H1 (cell line): ENCODE results near the gene CCDC112. TPM values are rescaled to one million over a fixed set of nuclear protein-coding genes. Genes with fewer than 3 reads are reported as not detected.

Source experiments
- CTCF ChIA-PET: fragments of 300-600 bp; sonication (Branson Sonifier 250); formaldehyde crosslinking; loops from one replicate; lab custom pipeline; 2021; ENCODE audit not compliant: partially characterized antibody; lab: Charles Lee
- POLR2A ChIA-PET: fragments of 300-600 bp; sonication (Branson Sonifier 250); formaldehyde crosslinking; loops from one replicate; lab custom pipeline; 2021; ENCODE audit warnings: inconsistent platforms; ENCODE audit not compliant: partially characterized antibody; lab: Charles Lee
- DNase-seq, 2 experiments: peaks; one replicate each; pipeline versions ENCODE4 v3.0.0 to v3.0.0-alpha.2; 2010 to 2022; ENCODE audit warnings: low spot score in 2 of 2, low read depth in 1 of 2, mixed read lengths in 1 of 2
- FAIRE-seq: peaks from 2 replicates; lab custom pipeline; 2011; peaks lifted over from hg19 to GRCh38; lab: Jason Lieb, UNC
- H2AFZ ChIP-seq: 2 replicates; pipeline ENCODE4 v1.8.1; 2012; ENCODE audit warnings: low read length, inconsistent platforms
- H2AK5ac ChIP-seq: 2 replicates; pipeline ENCODE4 v1.6.1; 2013; ENCODE audit warnings: low read depth, low read length
- H2BK120ac ChIP-seq: replicated peaks from 2 replicates; pipeline ENCODE3; 2013; ENCODE audit warnings: low read depth, low read length, inconsistent platforms
- H2BK12ac ChIP-seq: 2 replicates; pipeline ENCODE4 v1.6.1; 2013; ENCODE audit warnings: low read depth, low read length
- H2BK15ac ChIP-seq: 2 replicates; pipeline ENCODE4 v1.6.1; 2013; ENCODE audit warnings: low read length
- H2BK20ac ChIP-seq: 2 replicates; pipeline ENCODE4 v1.6.1; 2013; ENCODE audit warnings: low read length
- H2BK5ac ChIP-seq: 2 replicates; pipeline ENCODE4 v1.6.1; 2013; ENCODE audit warnings: low read depth, low read length
- H3K14ac ChIP-seq: 2 replicates; pipeline ENCODE4 v1.6.1; 2013; ENCODE audit warnings: inconsistent platforms; ENCODE audit not compliant: insufficient read length
- H3K18ac ChIP-seq: 2 replicates; pipeline ENCODE4 v1.6.1; 2013; ENCODE audit warnings: low read length; ENCODE audit errors: extremely low read depth
- H3K23ac ChIP-seq: 2 replicates; pipeline ENCODE4 v1.6.1; 2013; ENCODE audit warnings: inconsistent platforms; ENCODE audit not compliant: insufficient read length
- H3K23me2 ChIP-seq: 2 replicates; pipeline ENCODE4 v1.6.1; 2013; ENCODE audit warnings: low read depth, low read length
- H3K27ac ChIP-seq: 2 replicates; pipeline ENCODE4 v1.6.1; 2011; ENCODE audit warnings: low read depth, low read length, inconsistent platforms
- H3K27me3 ChIP-seq, 4 experiments: replicated peaks in 1 of 4; 1 replicate in 1 of 4; 2 replicates in 3 of 4; pipeline versions ENCODE4 v1.6.1 to v1.8.1; 2011 to 2013; ENCODE audit warnings: low read length in 3 of 4, mild to moderate bottlenecking in 3 of 4, inconsistent platforms in 2 of 4, mixed read lengths in 2 of 4, moderate library complexity in 1 of 4; ENCODE audit not compliant: control insufficient read depth in 3 of 4, insufficient read depth in 3 of 4; ENCODE audit errors: extremely low read depth in 1 of 4
- H3K36me3 ChIP-seq, 4 experiments: 2 replicates each; pipeline versions ENCODE4 v1.6.1 to v1.8.1; 2011 to 2013; ENCODE audit warnings: mild to moderate bottlenecking in 4 of 4, low read length in 3 of 4, moderate library complexity in 2 of 4, control low read depth in 1 of 4, inconsistent platforms in 1 of 4; ENCODE audit not compliant: insufficient read depth in 4 of 4, control insufficient read depth in 2 of 4
- H3K4ac ChIP-seq: replicated peaks from 2 replicates; pipeline ENCODE3; 2013; ENCODE audit warnings: low read length, low read depth, mixed read lengths, inconsistent platforms; ENCODE audit not compliant: insufficient read length
- H3K4me1 ChIP-seq, 4 experiments: replicated peaks in 1 of 4; 1 replicate in 1 of 4; 2 replicates in 3 of 4; pipeline versions ENCODE4 v1.6.1 to v1.8.1; 2011 to 2013; ENCODE audit warnings: low read length in 3 of 4, inconsistent platforms in 2 of 4, mixed read lengths in 1 of 4; ENCODE audit not compliant: insufficient read depth in 4 of 4, control insufficient read depth in 3 of 4
- H3K4me2 ChIP-seq, 2 experiments: 2 replicates each; pipeline versions ENCODE4 v1.6.1 to v1.8.1; 2011 to 2013; ENCODE audit warnings: low read depth in 2 of 2, low read length in 2 of 2, control low read depth in 1 of 2, inconsistent platforms in 1 of 2, mild to moderate bottlenecking in 1 of 2; ENCODE audit not compliant: insufficient read depth in 1 of 2
- H3K4me3 ChIP-seq, 4 experiments: fragments of 200-600, 300-600 bp in 1 of 4; sonication (generic), shearing (Covaris generic), sonication (Bioruptor Twin) in 1 of 4; 2 replicates each; pipeline versions ENCODE4 v1.5.1 to v1.8.1; 2011 to 2016; ENCODE audit warnings: low read length in 4 of 4, low read depth in 3 of 4, control low read depth in 2 of 4, inconsistent platforms in 2 of 4, mild to moderate bottlenecking in 2 of 4, mixed read lengths in 1 of 4, moderate library complexity in 1 of 4; ENCODE audit not compliant: insufficient read depth in 2 of 4; ENCODE audit errors: extremely low read depth in 1 of 4
- H3K56ac ChIP-seq: replicated peaks from 2 replicates; pipeline ENCODE3; 2013; ENCODE audit warnings: low read depth, mild to moderate bottlenecking, mixed read lengths, low read length, inconsistent platforms; ENCODE audit not compliant: insufficient read length
- H3K79me1 ChIP-seq: 2 replicates; pipeline ENCODE4 v1.6.1; 2013; ENCODE audit warnings: low read depth, low read length, control low read depth
- H3K79me2 ChIP-seq, 2 experiments: 2 replicates each; pipeline versions ENCODE4 v1.6.1 to v1.8.1; 2012 to 2013; ENCODE audit warnings: low read length in 2 of 2, mild to moderate bottlenecking in 2 of 2, inconsistent platforms in 1 of 2; ENCODE audit not compliant: insufficient read depth in 2 of 2, control insufficient read depth in 1 of 2
- H3K9ac ChIP-seq, 4 experiments: replicated peaks in 1 of 4; 1 replicate in 1 of 4; 2 replicates in 3 of 4; pipeline versions ENCODE4 v1.6.1 to v1.8.1; 2011 to 2013; ENCODE audit warnings: low read depth in 3 of 4, low read length in 3 of 4, control low read depth in 2 of 4, mild to moderate bottlenecking in 2 of 4, moderate library complexity in 2 of 4, inconsistent platforms in 1 of 4; ENCODE audit errors: extremely low read depth in 1 of 4
- H3K9me3 ChIP-seq, 2 experiments: 2 replicates each; pipeline versions ENCODE4 v1.6.1 to v1.8.1; 2012 to 2013; ENCODE audit warnings: mild to moderate bottlenecking in 2 of 2, moderate library complexity in 2 of 2, control low read depth in 1 of 2, inconsistent platforms in 1 of 2, low read depth in 1 of 2, low read length in 1 of 2, mixed read lengths in 1 of 2; ENCODE audit not compliant: insufficient read depth in 2 of 2
- H4K20me1 ChIP-seq, 2 experiments: replicated peaks in 1 of 2; 2 replicates each; pipeline versions ENCODE3 to v1.8.1; 2011 to 2013; ENCODE audit warnings: inconsistent platforms in 2 of 2, low read length in 2 of 2, mild to moderate bottlenecking in 1 of 2; ENCODE audit not compliant: insufficient read depth in 2 of 2, control insufficient read depth in 1 of 2
- H4K5ac ChIP-seq: 2 replicates; pipeline ENCODE4 v1.6.1; 2013; ENCODE audit warnings: low read length, low read depth, mixed read lengths, inconsistent platforms; ENCODE audit not compliant: insufficient read length
- H4K8ac ChIP-seq: 2 replicates; pipeline ENCODE4 v1.8.0; 2013; ENCODE audit warnings: mild to moderate bottlenecking, moderate library complexity, low read length, inconsistent platforms; ENCODE audit not compliant: insufficient read depth; ENCODE audit errors: extremely low read depth
- H4K91ac ChIP-seq: replicated peaks from 2 replicates; pipeline ENCODE3; 2013; ENCODE audit warnings: low read length, mixed read lengths, inconsistent platforms; ENCODE audit not compliant: insufficient read length
- BCL11A ChIP-seq, 2 experiments: IDR thresholded peaks; one replicate each; pipeline ENCODE4 v1.6.1; 2011; ENCODE audit warnings: low read depth in 2 of 2, low read length in 2 of 2, mild to moderate bottlenecking in 2 of 2
- EZH2 ChIP-seq: fragments of 200-600 bp; sonication (generic); IDR thresholded peaks from 2 replicates; pipeline ENCODE4 v1.7.1; 2012; ENCODE audit warnings: low read depth, mild to moderate bottlenecking, moderate library complexity, low read length, inconsistent platforms; ENCODE audit not compliant: severe bottlenecking
- HDAC6 ChIP-seq: IDR thresholded peaks from one replicate; pipeline ENCODE4 v1.7.1; 2012; ENCODE audit warnings: low read depth, mild to moderate bottlenecking, inconsistent platforms, low read length, moderate library complexity
- NANOG ChIP-seq: IDR thresholded peaks from 2 replicates; pipeline ENCODE4 v1.6.1; 2011; ENCODE audit warnings: low read length, low read depth, mild to moderate bottlenecking, inconsistent platforms; ENCODE audit not compliant: insufficient read depth, poor library complexity, severe bottlenecking
- RAD21 ChIP-seq, 2 experiments: IDR thresholded peaks in 1 of 2; conservative IDR thresholded peaks in 1 of 2; 2 replicates each; pipeline ENCODE4 v1.6.1; 2011; ENCODE audit warnings: low read depth in 2 of 2, low read length in 2 of 2, improper control_type of control experiment in 1 of 2, inconsistent platforms in 1 of 2, mild to moderate bottlenecking in 1 of 2, moderate library complexity in 1 of 2
- WGBS, 2 experiments: shearing (Covaris generic) in 1 of 2; methylation state at CpG; one replicate each; pipeline versions ENCODE4 v1.1.6 to v1.1.7; 2013 to 2015; ENCODE audit warnings: low lambda C conversion rate in 2 of 2, mixed read lengths in 2 of 2, inconsistent platforms in 1 of 2, low coverage in 1 of 2, missing lambda C conversion rate in 1 of 2; ENCODE audit not compliant: insufficient replicate concordance in 2 of 2, insufficient coverage in 1 of 2, insufficient read length in 1 of 2; ENCODE audit errors: extremely low coverage in 1 of 2, missing lambda C conversion rate in 1 of 2; 5-methylcytosine and 5-hydroxymethylcytosine counted together
- polyA plus RNA-seq, 7 experiments: library from polyadenylated mRNA; depleted of rRNA in 3 of 7; stranded (reverse) in 5 of 7; unstranded in 2 of 7; fragments of >200 nt in 5 of 7; fragments of 200-250 nt in 2 of 7; gene quantifications; 1 replicate in 5 of 7; 2 replicates in 1 of 7; 4 replicates in 1 of 7; pipeline versions ENCODE4 v1.2.1 to v1.2.3, GENCODE V29; 2011 to 2013; ENCODE audit warnings: missing spikeins in 2 of 7, mixed read lengths in 2 of 7
- total RNA-seq: library from RNA; stranded (reverse); fragmentation: NEBNext Ultra II Directional; extraction: Animal tissue kit (Norgen Biotek cat#: 25700); gene quantifications from 2 replicates; pipeline ENCODE4 v1.2.1, GENCODE V29; 2021
- TF ChIP-seq, protein P1 (sequence below), 3 experiments: IDR thresholded peaks; 1 replicate in 2 of 3; 2 replicates in 1 of 3; pipeline versions ENCODE4 v1.5.1 to v1.6.1; 2011; ENCODE audit warnings: low read length in 3 of 3, mild to moderate bottlenecking in 3 of 3, inconsistent platforms in 2 of 3, low read depth in 1 of 3, moderate library complexity in 1 of 3; ENCODE audit not compliant: insufficient read depth in 1 of 3; ENCODE audit errors: control extremely low read depth in 1 of 3

The CCDC112 gene
- total and polyA plus RNA-seq, 2 of the 8 experiments (the other 6 are each of a cell fraction or from before 2014, with no cell fraction given) = 3.3 to 15.6 TPM

DNA sequence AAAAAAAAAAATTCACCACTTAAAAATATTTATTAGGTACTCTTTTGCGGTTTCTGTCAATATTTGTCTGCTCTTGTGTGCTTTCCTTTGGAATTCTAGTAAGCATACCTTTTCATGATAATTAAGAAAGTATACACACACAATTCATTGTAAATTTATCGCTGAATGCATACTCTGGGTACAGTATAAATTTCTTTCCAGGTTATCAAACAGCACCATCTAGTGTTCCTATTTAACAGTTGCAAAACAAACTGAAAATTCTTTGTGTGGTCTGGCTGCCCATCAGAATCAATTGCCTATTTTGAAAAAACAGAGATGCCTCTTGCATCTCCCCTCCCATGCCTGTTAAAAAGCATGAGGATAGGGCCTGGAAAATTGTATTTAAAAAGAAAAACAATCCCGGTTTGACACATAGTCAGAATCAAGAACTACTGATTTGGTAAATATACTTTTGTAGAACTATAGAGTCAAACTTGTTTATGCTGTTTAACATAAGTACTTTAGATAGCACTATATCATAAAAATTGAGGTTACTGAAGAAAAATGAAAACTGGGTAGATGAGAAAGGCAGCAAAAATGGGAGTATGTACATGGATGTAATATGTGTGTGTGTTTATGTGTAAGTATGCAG, 50.0 kb downstream of the CCDC112 start:
- 40% methylated on average over 3 of the region's 3 CpGs; no CpG with 5 or more reads in 1 of the 2 experiments for WGBS, 2 experiments
- H3K4me2 ChIP-seq = no peak overlapping the region

More for the DNA sequence above, 50.0 kb downstream of the CCDC112 start:
- no peak overlapping the region for H3K14ac ChIP-seq
- no peak overlapping the region for H3K56ac ChIP-seq
- H3K18ac ChIP-seq = no peak overlapping the region
- DNase-seq = no peak
- H2BK20ac ChIP-seq = no peak overlapping the region
- CTCF ChIA-PET = interaction anchor here (0.6 to 2.2 kb wide), 13 partner anchors 20 to 1092 kb away, joined by 3 to 13 read pairs (median 3); no protein-coding TSS in a partner anchor
- no peaks in the 10 kb centered on the region for H3K23me2 ChIP-seq
- H2BK5ac ChIP-seq = no peak overlapping the region
- H3K27ac ChIP-seq = no peak overlapping the region
- H3K9me3 ChIP-seq = no peaks in the 10 kb centered on the region
- no peak overlapping the region for H2AFZ ChIP-seq
- no peak overlapping the region for H4K8ac ChIP-seq
- no peak overlapping the region for H2BK120ac ChIP-seq
- H3K4me3 ChIP-seq = no peak overlapping the region
- no peak overlapping the region for H2AK5ac ChIP-seq
- H4K91ac ChIP-seq = no peak overlapping the region
- no peaks in the 10 kb centered on the region; the same call in 1 of the 2 replicates for H3K79me1 ChIP-seq
- POLR2A ChIA-PET = no interaction called here
- H3K79me2 ChIP-seq = no peaks in the 10 kb centered on the region; a peak in 2 of 4 replicates
- TF ChIP-seq RAD21 (IDR thresholded peaks at IDR 0.05 in 1 of 2, conservative IDR thresholded peaks at IDR 0.05 in 1 of 2; ENCODE audit: low read depth in 2 of 2, low read length in 2 of 2) (peak; percentile 74 to 80), BCL11A (IDR thresholded peaks at IDR 0.05; ENCODE audit: low read depth in 2 of 2, low read length in 2 of 2) (no peak), EZH2 (no peak), NANOG (no peak), HDAC6 (no peak)
- TF ChIP-seq, protein P1, sequence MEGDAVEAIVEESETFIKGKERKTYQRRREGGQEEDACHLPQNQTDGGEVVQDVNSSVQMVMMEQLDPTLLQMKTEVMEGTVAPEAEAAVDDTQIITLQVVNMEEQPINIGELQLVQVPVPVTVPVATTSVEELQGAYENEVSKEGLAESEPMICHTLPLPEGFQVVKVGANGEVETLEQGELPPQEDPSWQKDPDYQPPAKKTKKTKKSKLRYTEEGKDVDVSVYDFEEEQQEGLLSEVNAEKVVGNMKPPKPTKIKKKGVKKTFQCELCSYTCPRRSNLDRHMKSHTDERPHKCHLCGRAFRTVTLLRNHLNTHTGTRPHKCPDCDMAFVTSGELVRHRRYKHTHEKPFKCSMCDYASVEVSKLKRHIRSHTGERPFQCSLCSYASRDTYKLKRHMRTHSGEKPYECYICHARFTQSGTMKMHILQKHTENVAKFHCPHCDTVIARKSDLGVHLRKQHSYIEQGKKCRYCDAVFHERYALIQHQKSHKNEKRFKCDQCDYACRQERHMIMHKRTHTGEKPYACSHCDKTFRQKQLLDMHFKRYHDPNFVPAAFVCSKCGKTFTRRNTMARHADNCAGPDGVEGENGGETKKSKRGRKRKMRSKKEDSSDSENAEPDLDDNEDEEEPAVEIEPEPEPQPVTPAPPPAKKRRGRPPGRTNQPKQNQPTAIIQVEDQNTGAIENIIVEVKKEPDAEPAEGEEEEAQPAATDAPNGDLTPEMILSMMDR (IDR thresholded peaks at IDR 0.05; ENCODE audit: control extremely low read depth in 1 of 3, insufficient read depth in 1 of 3, low read depth in 1 of 3, low read length in 3 of 3) = peak in 2 of 3 experiments; percentile 42 to 57; a peak in 2 of 4 replicates
- TF ChIP-seq, all 59 proteins: peak for 2
- Histone ChIP-seq H3K36me3 (no peaks in the 10 kb centered on the region; a peak in 1 of 8 replicates), H3K4me1 (no peaks in the 10 kb centered on the region), H2BK15ac (no peak overlapping the region), H4K5ac (no peak overlapping the region), H3K27me3 (no peaks in the 10 kb centered on the region), H4K20me1 (no peaks in the 10 kb centered on the region), H3K9ac (no peak overlapping the region), H2BK12ac (no peak overlapping the region), H3K4ac (no peak overlapping the region), H3K23ac (no peak overlapping the region)
- FAIRE-seq = no peak
